Measurements from ENCODE around the gene CPT1B. TPM values are rescaled to one million over a fixed set of nuclear protein-coding genes. Genes with fewer than 3 reads are reported as not detected.
A peak's percentile ranks its signal among the peaks of the same experiment; 100 is the strongest.

The CPT1B gene
- total and polyA plus RNA-seq, 2 donors (not counting 3 experiments of a cell fraction or from before 2014, with no cell fraction given): 7.1 TPM

- dilution Hi-C loops (cut with MboI; ENCODE audit: extremely low pct_ligation_motif_present, low sequenced_read_pairs): no loop called here
- ChIA-PET CTCF (interaction anchor here (0.5 to 2.7 kb wide), 6 partner anchors 12 to 248 kb away, joined by 3 to 21 read pairs (median 3); partner anchors contain the start of genes LMF2 and NCAPH2), POLR2A (no interaction called here)
- Histone ChIP-seq H3K27ac (ENCODE audit: insufficient read depth, low read depth, low read length) (no peak overlapping the region), H3K4me3 (replicated peaks in 1 of 3; ENCODE audit: insufficient read depth in 1 of 3, low read depth in 1 of 3, low read length in 3 of 3) (peak overlapping the region in 1 of 3 experiments; percentile 66), H2AFZ (ENCODE audit: low read depth, low read length) (peak overlapping the region; percentile 75), H3K27me3 (ENCODE audit: control insufficient read depth in 2 of 2, insufficient read depth in 2 of 2, low read length in 2 of 2) (peaks cover 3 to 13% of the 10 kb centered on the region in 2 experiments), H3K36me3 (ENCODE audit: control insufficient read depth in 2 of 2, extremely low read depth in 1 of 2, insufficient read depth in 2 of 2, low read length in 2 of 2) (peaks cover 0 to 16% of the 10 kb centered on the region in 2 experiments), H4K20me1 (replicated peaks; ENCODE audit: control insufficient read depth, extremely low read depth, insufficient read depth, low read length) (no peaks in the 10 kb centered on the region), H3K9me3 (replicated peaks; ENCODE audit: control insufficient read depth, insufficient read depth, low read length) (no peaks in the 10 kb centered on the region), H3K9me1 (replicated peaks; ENCODE audit: control insufficient read depth, extremely low read depth, insufficient read depth, low read length) (no peaks in the 10 kb centered on the region), H3K79me2 (ENCODE audit: control insufficient read depth, insufficient read depth, low read length) (peaks cover 10% of the 10 kb centered on the region), H3K4me1 (ENCODE audit: control insufficient read depth, extremely low read depth, insufficient read depth, low read length) (peaks cover 28% of the 10 kb centered on the region), H3K9ac (replicated peaks; ENCODE audit: extremely low read depth, insufficient read depth, low read length) (no peak overlapping the region), H3K4me2 (ENCODE audit: insufficient read depth, low read length) (peak overlapping the region; percentile 45)
- FAIRE-seq (no peak), DNase-seq (ENCODE audit: low read depth, low spot score) (no peak)
- BruUV-seq (replicated peaks): TSS peak; percentile 2
- intact Hi-C loops (cut with micrococcal nuclease): no loop called here
- TF ChIP-seq GATA2 (IDR thresholded peaks at IDR 0.05; ENCODE audit: insufficient read depth, insufficient read length, low read depth, low read length) (no peak), EZH2 (IDR thresholded peaks at IDR 0.05; ENCODE audit: borderline replicate concordance, low read depth, low read length, severe bottlenecking) (no peak), POLR2A (IDR thresholded peaks at IDR 0.05; ENCODE audit: low read depth, low read length) (no peak), CTCF (IDR thresholded peaks at IDR 0.05; ENCODE audit: extremely low read depth in 1 of 2, insufficient read depth in 1 of 2, low read depth in 1 of 2, low read length in 2 of 2) (no peak), MYC (IDR thresholded peaks at IDR 0.05; ENCODE audit: low read depth, low read length) (no peak), MAX (IDR thresholded peaks at IDR 0.05; ENCODE audit: insufficient read depth, insufficient read length) (no peak), FOS (IDR thresholded peaks at IDR 0.05; ENCODE audit: borderline replicate concordance, insufficient read depth, low read length) (no peak), POLR2AphosphoS5 (IDR thresholded peaks at IDR 0.05; ENCODE audit: insufficient read depth, low read depth, low read length) (no peak), JUN (IDR thresholded peaks at IDR 0.05; ENCODE audit: borderline replicate concordance, insufficient read depth, insufficient read length, low read depth) (no peak)
Observed at GRCh38 chr22:50526834-50527801, 51.1 kb downstream of the CPT1B start.

Measured in endothelial cell of umbilical vein (primary cell).